Hindlimb muscle (tissue), 1 donor: ENCODE results near the gene DDX27. TPM values are rescaled to one million over a fixed set of nuclear protein-coding genes. Genes with fewer than 3 reads are reported as not detected.
"Not testable (repeated sequence)": the region's sequence is repeated elsewhere in the genome, so short reads cannot be mapped to it uniquely, and the experiment has no call there.

Experiments
- DNase-seq: peaks from one replicate; pipeline ENCODE4 v3.0.0-alpha.2; 2013
- polyA plus RNA-seq: library from polyadenylated mRNA; unstranded; fragments of 120-200 nt; gene quantifications from one replicate; pipeline ENCODE4 v1.2.1, GENCODE V29; 2013; ENCODE audit not compliant: insufficient read length

The DDX27 gene
- polyA plus RNA-seq, 1 donor = 30.1 TPM

- no peak for DNase-seq
Measured at GRCh38 chr20:49207076-49207475, 12.1 kb upstream of the DDX27 start.

GRCh38 chr20:49210101-49210756 is 9.0 kb upstream of the DDX27 start:
- no peak for DNase-seq

GRCh38 chr20:49210757-49211110 is 8.5 kb upstream of the DDX27 start:
- no peak for DNase-seq

- no peak for DNase-seq
Measured at GRCh38 chr20:49214571-49214970, 4.6 kb upstream of the DDX27 start.

- no peak for DNase-seq
Measured at GRCh38 chr20:49215232-49215631, 4.0 kb upstream of the DDX27 start.

GRCh38 chr20:49216991-49217578 is 2.1 kb upstream of the DDX27 start:
- DNase-seq = peak; percentile 87

GRCh38 chr20:49218739-49219090 is 501 bp upstream of the DDX27 start:
- not testable (repeated sequence) for DNase-seq

- DNase-seq = no peak
Measured at GRCh38 chr20:49219924-49220831, 962 bp downstream of the DDX27 start.

- DNase-seq = no peak
Measured at GRCh38 chr20:49225896-49226295, 6.7 kb downstream of the DDX27 start.

GRCh38 chr20:49228676-49229075 is 9.5 kb downstream of the DDX27 start:
- DNase-seq = no peak

- DNase-seq = no peak
Measured at GRCh38 chr20:49229381-49229780, 10.2 kb downstream of the DDX27 start.

- DNase-seq = no peak
Measured at GRCh38 chr20:49230021-49230420, 10.8 kb downstream of the DDX27 start.

GRCh38 chr20:49230561-49231133 is 11.4 kb downstream of the DDX27 start:
- DNase-seq = no peak

- no peak for DNase-seq
Measured at GRCh38 chr20:49231471-49231870, 12.3 kb downstream of the DDX27 start.

- no peak for DNase-seq
Measured at GRCh38 chr20:49233226-49233625, 14.0 kb downstream of the DDX27 start.

GRCh38 chr20:49234831-49235230 is 15.6 kb downstream of the DDX27 start:
- DNase-seq = no peak

GRCh38 chr20:49236301-49236700 is 17.1 kb downstream of the DDX27 start:
- DNase-seq = no peak

- DNase-seq = no peak
Measured at GRCh38 chr20:49237531-49237930, 18.3 kb downstream of the DDX27 start.

GRCh38 chr20:49245921-49246740 is 26.9 kb downstream of the DDX27 start:
- DNase-seq = no peak

GRCh38 chr20:49247169-49247723 is 28.0 kb downstream of the DDX27 start:
- no peak for DNase-seq

- no peak for DNase-seq
Measured at GRCh38 chr20:49247792-49248191, 28.6 kb downstream of the DDX27 start.

GRCh38 chr20:49248301-49248700 is 29.1 kb downstream of the DDX27 start:
- DNase-seq = no peak
